Measurements from ENCODE around the gene ALG12. TPM values are rescaled to one million over a fixed set of nuclear protein-coding genes. Genes with fewer than 3 reads are reported as not detected.
A peak's percentile ranks its signal among the peaks of the same experiment; 100 is the strongest.

Gene ALG12
- total and polyA plus RNA-seq, 8 donors: 2.3 to 30.7 (median 9.0) TPM

- TF ChIP-seq POLR2A (IDR thresholded peaks at IDR 0.05) (no peak), EP300 (IDR thresholded peaks at IDR 0.05) (no peak), POLR2AphosphoS5 (IDR thresholded peaks at IDR 0.05) (no peak), CTCF (IDR thresholded peaks at IDR 0.05) (peak in 1 of 7 experiments; percentile 23)
- Histone ChIP-seq H3K4me1 (peaks cover 36 to 73% (median 69%) of the 10 kb centered on the region in 4 donors), H3K4me3 (peak overlapping the region; percentile 70 to 89 (median 84)), H3K9me3 (no peaks in the 10 kb centered on the region), H3K36me3 (peaks cover 24 to 35% (median 32%) of the 10 kb centered on the region in 4 donors), H3K27ac (peak overlapping the region; percentile 94 to 98 (median 98)), H3K27me3 (no peaks in the 10 kb centered on the region)
- WGBS, 5 donors: 0 to 17% (median 5%) methylated on average over 1 to 21 of the region's 21 CpGs
- DNase-seq: peak; percentile 66 to 83
- intact Hi-C loops (cut with DNase I; ENCODE audit: low total_unique reads): no loop called here
Measured at GRCh38 chr22:49959782-49960158, 41.5 kb upstream of the ALG12 start.

DNA sequence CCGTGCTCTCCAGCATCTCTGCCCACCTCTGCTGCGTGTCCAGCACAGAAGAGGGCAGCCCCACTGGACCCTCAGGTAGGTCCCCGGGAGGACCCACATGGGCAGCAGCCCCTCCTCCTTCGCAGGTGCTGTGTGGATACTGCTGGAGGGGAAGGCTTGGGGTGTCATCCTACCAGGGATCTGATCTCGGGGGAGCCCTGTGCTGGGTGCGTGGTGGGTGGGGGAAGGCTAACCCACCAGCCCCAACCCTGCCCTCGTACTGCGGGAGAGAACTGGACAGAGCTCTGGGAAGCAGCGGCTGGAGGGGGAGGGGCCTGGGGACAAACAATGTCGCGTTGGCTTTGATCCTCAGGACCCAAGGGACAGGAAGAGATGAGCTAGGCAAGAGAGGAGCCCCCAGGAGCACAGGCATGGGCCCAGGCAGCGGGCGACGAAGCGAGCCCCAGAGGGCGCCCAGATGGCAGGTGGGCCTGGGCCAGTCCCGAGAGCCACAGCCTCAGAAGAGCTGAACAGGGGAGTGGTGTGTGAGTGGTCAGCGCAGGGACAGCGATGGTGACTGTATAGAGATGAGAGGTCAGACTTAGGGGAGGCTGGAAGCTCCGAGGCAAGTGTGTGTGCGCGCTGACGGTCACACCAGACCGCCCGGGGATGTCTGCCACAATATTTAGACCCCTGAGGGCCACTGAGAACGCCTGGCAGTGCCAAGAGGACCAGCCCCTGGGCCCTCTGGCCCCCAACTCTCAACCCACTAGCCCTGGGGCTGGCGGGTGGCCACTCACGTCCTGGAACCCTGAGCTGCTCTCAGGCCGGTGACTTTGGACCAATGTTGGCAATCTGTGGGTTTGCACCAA lies 40.9 kb upstream of the ALG12 start:
- peak in 1 of 2 donors; percentile 49 for DNase-seq

GRCh38 chr22:49958366-49958921 lies 40.2 kb upstream of the ALG12 start:
- DNase-seq: peak in 1 of 2 donors; percentile 26
- H3K4me1 ChIP-seq: peaks cover 37 to 73% (median 69%) of the 10 kb centered on the region in 4 donors

More for the DNA sequence above, 40.9 kb upstream of the ALG12 start:
- intact Hi-C loops (cut with DNase I; ENCODE audit: low total_unique reads): no loop called here
- TF ChIP-seq CTCF (IDR thresholded peaks at IDR 0.05) (no peak), POLR2A (IDR thresholded peaks at IDR 0.05) (no peak), POLR2AphosphoS5 (IDR thresholded peaks at IDR 0.05) (peak in 1 of 3 donors; percentile 38), EP300 (IDR thresholded peaks at IDR 0.05) (no peak)
- WGBS, 5 donors: 60 to 71% (median 68%) methylated on average over 27 to 29 of the region's 29 CpGs
- Histone ChIP-seq H3K27me3 (no peaks in the 10 kb centered on the region), H3K27ac (peak overlapping the region; percentile 94 to 98 (median 98)), H3K36me3 (peaks cover 18 to 29% (median 27%) of the 10 kb centered on the region in 4 donors), H3K9me3 (no peaks in the 10 kb centered on the region), H3K4me3 (peak overlapping the region; percentile 70 to 89 (median 84)), H3K4me1 (peaks cover 37 to 73% (median 69%) of the 10 kb centered on the region in 4 donors)

More at GRCh38 chr22:49958366-49958921, 40.2 kb upstream of the ALG12 start:
- no peaks in the 10 kb centered on the region for H3K9me3 ChIP-seq
- intact Hi-C loops (cut with DNase I; ENCODE audit: low total_unique reads): no loop called here
- TF ChIP-seq CTCF (IDR thresholded peaks at IDR 0.05): no peak
- TF ChIP-seq POLR2AphosphoS5 (IDR thresholded peaks at IDR 0.05): no peak
- TF ChIP-seq POLR2A (IDR thresholded peaks at IDR 0.05): no peak
- TF ChIP-seq EP300 (IDR thresholded peaks at IDR 0.05): no peak
- no peaks in the 10 kb centered on the region for H3K27me3 ChIP-seq
- peak overlapping the region; percentile 94 to 98 (median 98) for H3K27ac ChIP-seq
- no peak overlapping the region for H3K4me3 ChIP-seq
- WGBS, 5 donors: 67 to 85% (median 73%) methylated on average over 9 to 16 of the region's 16 CpGs
- peaks cover 11 to 22% (median 20%) of the 10 kb centered on the region in 4 donors for H3K36me3 ChIP-seq

Measured in stomach (tissue), 9 donors.